BLaER1 (cell line): ENCODE data around the gene AFG1L.

ENCODE experiments used
- H3K27ac ChIP-seq: shearing (Covaris generic); formaldehyde crosslinking; 2 replicates; pipeline ENCODE4 v1.8.1; 2022
- H3K27me3 ChIP-seq: shearing (Covaris generic); formaldehyde crosslinking; 2 replicates; pipeline ENCODE4 v1.8.1; 2022
- H3K36me3 ChIP-seq: shearing (Covaris generic); formaldehyde crosslinking; 2 replicates; pipeline ENCODE4 v1.8.1; 2022
- H3K4me1 ChIP-seq: shearing (Covaris generic); formaldehyde crosslinking; 2 replicates; pipeline ENCODE4 v1.8.1; 2022
- H3K4me2 ChIP-seq: shearing (Covaris generic); formaldehyde crosslinking; 2 replicates; pipeline ENCODE4 v1.8.1; 2022
- H3K4me3 ChIP-seq: shearing (Covaris generic); formaldehyde crosslinking; 2 replicates; pipeline ENCODE4 v1.8.1; 2022
- H3K9ac ChIP-seq: shearing (Covaris generic); formaldehyde crosslinking; 2 replicates; pipeline ENCODE4 v1.8.1; 2022
- H3K9me3 ChIP-seq: shearing (Covaris generic); formaldehyde crosslinking; 2 replicates; pipeline ENCODE4 v1.8.1; 2022
- H4K20me1 ChIP-seq: shearing (Covaris generic); formaldehyde crosslinking; 2 replicates; pipeline ENCODE4 v1.8.1; 2022
- Cebpa-rat ChIP-seq: shearing (Covaris generic); IDR thresholded peaks from 2 replicates; pipeline ENCODE4 v1.8.1; 2022

The AFG1L gene

GRCh38 chr6:108341372-108341771, 46.5 kb downstream of the AFG1L start:
- Histone ChIP-seq H3K27ac (no peak overlapping the region), H3K4me1 (no peaks in the 10 kb centered on the region), H3K9ac (no peak overlapping the region), H3K9me3 (no peaks in the 10 kb centered on the region), H3K4me3 (no peak overlapping the region), H3K36me3 (no peaks in the 10 kb centered on the region), H3K4me2 (no peak overlapping the region), H3K27me3 (no peaks in the 10 kb centered on the region), H4K20me1 (no peaks in the 10 kb centered on the region)
- no peak for TF ChIP-seq Cebpa-rat

GRCh38 chr6:108343894-108344293, 49.0 kb downstream of the AFG1L start:
- no peak overlapping the region for H3K27ac ChIP-seq
- H3K4me2 ChIP-seq = no peak overlapping the region
- no peak overlapping the region for H3K9ac ChIP-seq
- TF ChIP-seq Cebpa-rat = no peak
- H3K9me3 ChIP-seq = no peaks in the 10 kb centered on the region
- no peak overlapping the region for H3K4me3 ChIP-seq
- H3K36me3 ChIP-seq = no peaks in the 10 kb centered on the region
- H4K20me1 ChIP-seq = no peaks in the 10 kb centered on the region
- no peaks in the 10 kb centered on the region for H3K27me3 ChIP-seq
- no peaks in the 10 kb centered on the region for H3K4me1 ChIP-seq

- Histone ChIP-seq H3K36me3 (no peaks in the 10 kb centered on the region), H3K4me2 (no peak overlapping the region), H3K4me1 (no peaks in the 10 kb centered on the region), H3K27me3 (no peaks in the 10 kb centered on the region), H3K9ac (no peak overlapping the region), H3K4me3 (no peak overlapping the region), H3K27ac (no peak overlapping the region), H4K20me1 (no peaks in the 10 kb centered on the region), H3K9me3 (no peaks in the 10 kb centered on the region)
- no peak for TF ChIP-seq Cebpa-rat
These were observed 53.9 kb downstream of the AFG1L start for GRCh38 chr6:108348655-108349349.

GRCh38 chr6:108350528-108350927, 55.7 kb downstream of the AFG1L start:
- no peak overlapping the region for H3K27ac ChIP-seq
- H3K4me2 ChIP-seq = no peak overlapping the region
- no peaks in the 10 kb centered on the region for H3K4me1 ChIP-seq
- no peaks in the 10 kb centered on the region for H3K9me3 ChIP-seq
- no peaks in the 10 kb centered on the region for H4K20me1 ChIP-seq
- H3K27me3 ChIP-seq = no peaks in the 10 kb centered on the region
- no peak overlapping the region for H3K9ac ChIP-seq
- no peak overlapping the region for H3K4me3 ChIP-seq
- TF ChIP-seq Cebpa-rat = no peak
- no peaks in the 10 kb centered on the region for H3K36me3 ChIP-seq

- TF ChIP-seq Cebpa-rat = no peak
- H3K27ac ChIP-seq = no peak overlapping the region
- peaks cover 5% of the 10 kb centered on the region; the same call in 1 of the 2 replicates for H3K36me3 ChIP-seq
- H3K4me3 ChIP-seq = no peak overlapping the region
- no peaks in the 10 kb centered on the region for H3K4me1 ChIP-seq
- no peaks in the 10 kb centered on the region for H3K9me3 ChIP-seq
- H3K4me2 ChIP-seq = no peak overlapping the region
- no peaks in the 10 kb centered on the region for H3K27me3 ChIP-seq
- H4K20me1 ChIP-seq = no peaks in the 10 kb centered on the region
- H3K9ac ChIP-seq = no peak overlapping the region
These were observed 59.0 kb downstream of the AFG1L start for GRCh38 chr6:108353853-108354252.

- Histone ChIP-seq H3K27me3 (no peaks in the 10 kb centered on the region), H3K27ac (no peak overlapping the region), H3K9me3 (no peaks in the 10 kb centered on the region), H3K4me2 (no peak overlapping the region), H3K4me1 (no peaks in the 10 kb centered on the region), H4K20me1 (no peaks in the 10 kb centered on the region), H3K36me3 (peaks cover 14% of the 10 kb centered on the region; the same call in 1 of the 2 replicates), H3K9ac (no peak overlapping the region), H3K4me3 (no peak overlapping the region)
- TF ChIP-seq Cebpa-rat = no peak
These were observed 60.3 kb downstream of the AFG1L start for GRCh38 chr6:108355120-108355519.

GRCh38 chr6:108355890-108356289, 61.0 kb downstream of the AFG1L start:
- H3K4me2 ChIP-seq = no peak overlapping the region
- H3K9me3 ChIP-seq = no peaks in the 10 kb centered on the region
- no peak overlapping the region for H3K27ac ChIP-seq
- no peak overlapping the region for H3K4me3 ChIP-seq
- H4K20me1 ChIP-seq = no peaks in the 10 kb centered on the region
- TF ChIP-seq Cebpa-rat = no peak
- no peaks in the 10 kb centered on the region for H3K4me1 ChIP-seq
- H3K9ac ChIP-seq = no peak overlapping the region
- no peaks in the 10 kb centered on the region for H3K27me3 ChIP-seq
- H3K36me3 ChIP-seq = peaks cover 19% of the 10 kb centered on the region; the same call in 1 of the 2 replicates

- Histone ChIP-seq H3K4me2 (no peak overlapping the region), H3K27ac (no peak overlapping the region), H3K36me3 (peaks cover 21% of the 10 kb centered on the region; the same call in 1 of the 2 replicates), H3K27me3 (no peaks in the 10 kb centered on the region), H3K9ac (no peak overlapping the region), H4K20me1 (no peaks in the 10 kb centered on the region), H3K4me1 (no peaks in the 10 kb centered on the region), H3K4me3 (no peak overlapping the region), H3K9me3 (no peaks in the 10 kb centered on the region)
- TF ChIP-seq Cebpa-rat = no peak
These were observed 65.3 kb downstream of the AFG1L start for GRCh38 chr6:108359901-108360882.

GRCh38 chr6:108360919-108361311, 66.1 kb downstream of the AFG1L start:
- no peak overlapping the region for H3K9ac ChIP-seq
- no peak for TF ChIP-seq Cebpa-rat

More at GRCh38 chr6:108360919-108361311, 66.1 kb downstream of the AFG1L start:
- no peak overlapping the region for H3K27ac ChIP-seq
- H3K4me2 ChIP-seq = no peak overlapping the region
- H4K20me1 ChIP-seq = no peaks in the 10 kb centered on the region
- no peaks in the 10 kb centered on the region for H3K27me3 ChIP-seq
- H3K9me3 ChIP-seq = no peaks in the 10 kb centered on the region
- H3K4me1 ChIP-seq = no peaks in the 10 kb centered on the region
- no peak overlapping the region for H3K4me3 ChIP-seq
- peaks cover 21% of the 10 kb centered on the region; the same call in 1 of the 2 replicates for H3K36me3 ChIP-seq
